Large intestine (tissue), 3 donors: Measurements from ENCODE around the gene EPX. TPM values are rescaled to one million over a fixed set of nuclear protein-coding genes. Genes with fewer than 3 reads are reported as not detected.

ENCODE experiments used
- DNase-seq, 2 donors: peaks; one replicate each; pipeline versions ENCODE4 v3.0.0 to v3.0.0-alpha.2; 2013
- H3K27ac ChIP-seq: one replicate; pipeline ENCODE4 v1.5.1; 2013; ENCODE audit warnings: low read length
- H3K27me3 ChIP-seq: 2 replicates; pipeline ENCODE4 v1.6.1; 2013; ENCODE audit warnings: low read length; ENCODE audit not compliant: control insufficient read depth, insufficient read depth
- H3K36me3 ChIP-seq: 2 replicates; pipeline ENCODE4 v1.6.1; 2013; ENCODE audit warnings: low read length; ENCODE audit not compliant: control insufficient read depth, insufficient read depth
- H3K4me1 ChIP-seq: one replicate; pipeline ENCODE4 v1.6.1; 2013; ENCODE audit warnings: low read length; ENCODE audit not compliant: control insufficient read depth, insufficient read depth
- H3K4me3 ChIP-seq: one replicate; pipeline ENCODE4 v1.5.1; 2013; ENCODE audit warnings: low read length
- H3K9me3 ChIP-seq: one replicate; pipeline ENCODE4 v1.6.1; 2013; ENCODE audit warnings: mild to moderate bottlenecking, low read depth, low read length, moderate library complexity; ENCODE audit not compliant: control insufficient read depth
- WGBS: methylation state at CpG from one replicate; pipeline ENCODE4 v1.1.5; 2013; ENCODE audit warnings: low lambda C conversion rate; ENCODE audit not compliant: insufficient coverage; 5-methylcytosine and 5-hydroxymethylcytosine counted together
- polyA plus RNA-seq: library from polyadenylated mRNA; unstranded; fragments of 120-200 nt; gene quantifications from one replicate; pipeline ENCODE4 v1.2.1, GENCODE V29; 2013

The EPX gene
- polyA plus RNA-seq, 1 donor: 0.24 TPM

DNA sequence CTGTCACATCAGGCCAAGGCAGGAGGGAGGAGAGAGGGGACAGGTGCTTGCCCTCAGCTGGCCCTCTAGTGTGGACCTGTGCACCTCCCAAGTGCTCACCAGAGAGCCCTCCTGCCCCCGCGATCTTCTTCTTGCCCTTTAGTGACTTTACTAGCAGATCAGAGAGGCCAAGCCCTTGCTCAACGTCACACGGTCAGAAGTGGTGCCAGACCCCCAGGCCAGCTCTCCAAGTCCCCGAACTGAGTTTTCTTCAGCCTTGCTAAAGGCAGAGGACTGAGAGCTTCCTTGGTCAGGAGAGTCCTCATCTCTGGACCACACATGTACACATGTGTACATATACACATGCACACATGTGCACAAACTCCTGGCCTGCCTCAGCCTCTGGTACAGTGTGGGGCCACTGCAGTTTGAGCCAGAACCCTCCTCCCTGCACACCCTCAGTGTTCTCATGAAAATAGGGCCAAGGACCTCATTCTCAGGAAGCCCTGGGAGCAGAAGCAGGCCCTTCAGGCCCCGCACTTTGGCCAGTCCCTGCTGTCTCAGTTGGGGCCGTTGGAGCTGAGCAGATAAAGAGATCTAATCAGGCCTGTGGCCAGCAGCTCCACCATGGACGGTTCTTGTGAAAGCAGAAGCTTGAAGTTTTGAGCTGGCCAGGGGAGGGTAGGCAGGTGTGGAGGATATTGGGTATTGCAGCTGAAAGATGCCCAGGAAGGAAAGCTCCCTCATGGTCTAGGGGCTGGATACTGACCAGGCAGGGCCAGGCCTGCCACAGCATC lies 7.4 kb upstream of the EPX start:
- Histone ChIP-seq H3K9me3 (no peaks in the 10 kb centered on the region), H3K27me3 (no peaks in the 10 kb centered on the region), H3K27ac (no peak overlapping the region), H3K4me1 (peaks cover 11% of the 10 kb centered on the region), H3K4me3 (no peak overlapping the region), H3K36me3 (no peaks in the 10 kb centered on the region)
- DNase-seq: no peak
- WGBS: no CpG with 5 or more reads among the region's 8 CpGs

DNA sequence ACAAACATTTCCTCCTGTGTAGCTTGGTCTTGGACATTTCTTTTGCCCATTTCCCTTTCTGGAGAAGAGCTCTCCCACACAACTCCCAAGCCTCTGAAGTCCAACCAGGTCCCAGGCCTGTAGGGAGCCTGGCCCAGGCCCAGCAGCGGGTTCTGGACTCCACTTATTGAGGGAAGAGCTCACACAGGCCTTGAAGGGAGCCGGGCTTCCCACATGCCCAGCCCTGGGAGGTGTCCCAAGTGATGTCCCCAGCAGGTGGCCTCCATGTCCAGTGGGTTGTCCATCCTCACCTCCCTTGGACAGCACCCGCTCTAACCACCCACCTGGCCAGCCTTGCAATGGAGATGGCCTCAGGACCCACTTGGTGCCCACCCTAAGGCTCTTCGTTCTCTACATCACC lies 5.9 kb upstream of the EPX start:
- Histone ChIP-seq H3K27ac (no peak overlapping the region), H3K36me3 (no peaks in the 10 kb centered on the region), H3K9me3 (no peaks in the 10 kb centered on the region), H3K27me3 (peaks cover 5% of the 10 kb centered on the region), H3K4me3 (no peak overlapping the region), H3K4me1 (peaks cover 19% of the 10 kb centered on the region)
- no CpG with 5 or more reads among the region's 4 CpGs for WGBS
- no peak for DNase-seq

DNA sequence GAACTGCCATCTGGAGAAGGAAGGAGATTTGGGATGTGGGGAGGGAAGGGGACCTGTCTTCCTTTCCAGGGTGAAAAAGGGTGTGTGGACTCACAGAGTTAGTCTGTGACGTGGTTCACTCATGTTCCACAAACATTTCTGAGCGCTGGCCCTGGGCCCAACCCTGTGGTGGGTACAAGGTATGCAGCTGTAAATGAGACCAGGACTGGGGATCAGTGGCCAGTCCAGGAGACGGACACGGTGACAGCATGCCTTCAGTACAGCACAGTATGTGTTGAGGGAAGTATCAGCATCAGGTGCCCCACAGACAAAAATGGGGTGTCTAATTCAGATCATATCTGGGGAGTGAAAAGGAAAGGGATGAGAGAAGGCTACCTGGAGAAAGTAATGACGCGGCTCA lies 5.5 kb upstream of the EPX start:
- peaks cover 5% of the 10 kb centered on the region for H3K27me3 ChIP-seq
- WGBS: no CpG with 5 or more reads among the region's 6 CpGs

DNA sequence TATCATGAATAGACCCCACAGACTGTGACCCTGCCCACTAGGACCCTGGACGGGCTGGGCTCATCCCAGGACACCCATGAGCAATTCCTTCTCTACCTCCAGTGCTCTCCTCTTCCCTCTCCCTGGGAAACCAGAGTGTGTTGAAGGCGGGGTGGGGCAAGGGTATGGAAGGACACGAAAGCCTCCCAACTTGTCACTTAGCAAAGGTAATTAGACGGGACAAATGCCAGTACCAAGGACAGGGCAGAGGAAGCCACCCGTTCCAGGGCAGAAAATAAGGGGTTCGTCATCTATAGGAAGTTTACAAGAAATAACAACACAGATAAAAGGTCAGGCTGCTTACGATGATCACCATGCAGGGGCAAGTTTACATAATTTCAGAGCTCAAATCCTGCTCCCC lies 4.9 kb upstream of the EPX start:
- peaks cover 5% of the 10 kb centered on the region for H3K27me3 ChIP-seq
- peaks cover 20% of the 10 kb centered on the region for H3K4me1 ChIP-seq
- no peaks in the 10 kb centered on the region for H3K9me3 ChIP-seq
- H3K27ac ChIP-seq: no peak overlapping the region
- no peak overlapping the region for H3K4me3 ChIP-seq
- no peak for DNase-seq
- H3K36me3 ChIP-seq: no peaks in the 10 kb centered on the region
- WGBS: no CpG with 5 or more reads among the region's 7 CpGs

More for the DNA sequence above, 5.5 kb upstream of the EPX start:
- Histone ChIP-seq H3K36me3 (no peaks in the 10 kb centered on the region), H3K27ac (no peak overlapping the region), H3K4me1 (peaks cover 20% of the 10 kb centered on the region), H3K4me3 (no peak overlapping the region), H3K9me3 (no peaks in the 10 kb centered on the region)
- DNase-seq: no peak

DNA sequence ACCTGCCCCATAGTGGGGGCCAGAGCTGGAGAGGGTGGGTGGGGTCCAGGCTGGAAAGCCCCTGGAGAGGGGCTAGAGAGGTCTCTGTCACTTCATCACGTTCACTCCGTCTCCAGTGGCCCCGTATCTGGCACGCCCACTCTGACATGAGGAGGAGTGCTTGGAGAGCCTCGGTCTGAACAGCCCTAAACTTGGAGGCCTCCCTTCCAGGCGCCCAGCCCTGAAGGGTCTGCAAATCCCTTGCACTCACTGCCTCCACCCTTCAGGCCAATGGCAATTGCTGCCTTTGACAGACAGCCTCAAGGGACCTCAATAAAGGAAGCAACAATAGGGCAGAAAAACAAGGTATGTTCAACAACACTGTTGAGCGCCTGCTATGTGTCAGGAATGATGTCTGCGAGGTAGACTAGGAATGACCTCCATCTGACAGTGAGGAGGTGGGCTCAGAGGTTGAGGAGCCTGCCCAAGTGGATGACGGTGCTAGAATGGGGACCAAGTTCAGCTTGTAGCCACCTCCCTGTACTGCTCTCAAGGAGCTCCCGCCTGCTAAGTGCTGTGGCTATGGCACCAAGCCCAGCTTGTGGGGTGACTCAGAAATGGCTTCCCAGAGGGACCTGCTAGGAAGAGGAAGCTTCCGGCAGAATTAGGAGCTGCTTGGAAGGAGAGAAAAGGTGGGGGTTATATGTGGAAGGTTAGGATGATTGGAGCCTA lies 2.9 kb upstream of the EPX start:
- H3K36me3 ChIP-seq: no peaks in the 10 kb centered on the region
- peaks cover 5% of the 10 kb centered on the region for H3K27me3 ChIP-seq
- WGBS: 80% methylated on average over 1 of the region's 11 CpGs
- H3K4me3 ChIP-seq: no peak overlapping the region
- DNase-seq: no peak
- peaks cover 20% of the 10 kb centered on the region for H3K4me1 ChIP-seq
- H3K9me3 ChIP-seq: no peaks in the 10 kb centered on the region
- no peak overlapping the region for H3K27ac ChIP-seq

DNA sequence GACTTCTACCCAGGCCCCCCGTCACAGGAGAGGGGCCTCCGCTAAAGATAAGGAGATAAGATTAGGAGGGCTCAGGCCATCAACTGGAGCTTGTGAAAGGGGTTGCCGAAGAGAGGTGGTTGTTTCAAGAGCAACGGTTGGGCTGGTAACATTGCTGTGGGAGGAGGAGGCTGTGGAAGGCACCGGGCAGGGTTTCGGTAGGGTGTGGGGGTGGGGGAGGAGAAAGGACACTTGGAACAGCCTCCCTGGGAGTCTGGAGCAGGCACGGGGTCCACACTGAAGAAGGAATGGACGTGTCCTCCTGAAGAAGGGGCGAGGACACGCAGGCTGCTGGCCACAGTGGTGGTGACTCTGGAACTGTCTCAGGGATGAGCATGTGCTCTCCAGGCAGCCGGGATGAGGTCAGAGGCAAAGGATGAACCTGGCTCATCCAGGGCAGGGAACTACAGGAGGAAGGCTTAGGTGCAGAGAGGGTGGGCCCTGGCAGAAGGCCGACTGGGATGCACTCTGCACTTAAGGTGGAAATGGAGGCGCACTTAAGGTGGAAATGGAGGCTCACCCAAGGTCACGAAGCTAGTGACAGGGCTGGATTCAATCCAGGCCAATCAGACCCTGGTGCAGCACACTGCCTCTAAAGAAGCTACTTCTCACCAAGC lies 1.2 kb upstream of the EPX start:
- peaks cover 5% of the 10 kb centered on the region for H3K27me3 ChIP-seq
- peaks cover 16% of the 10 kb centered on the region for H3K4me1 ChIP-seq
- H3K4me3 ChIP-seq: no peak overlapping the region
- H3K9me3 ChIP-seq: no peaks in the 10 kb centered on the region
- H3K27ac ChIP-seq: no peak overlapping the region
- no peaks in the 10 kb centered on the region for H3K36me3 ChIP-seq
- whole genome bisulfite sequencing: no CpG with 5 or more reads among the region's 14 CpGs
- DNase-seq: peak in 1 of 2 donors; percentile 35

DNA sequence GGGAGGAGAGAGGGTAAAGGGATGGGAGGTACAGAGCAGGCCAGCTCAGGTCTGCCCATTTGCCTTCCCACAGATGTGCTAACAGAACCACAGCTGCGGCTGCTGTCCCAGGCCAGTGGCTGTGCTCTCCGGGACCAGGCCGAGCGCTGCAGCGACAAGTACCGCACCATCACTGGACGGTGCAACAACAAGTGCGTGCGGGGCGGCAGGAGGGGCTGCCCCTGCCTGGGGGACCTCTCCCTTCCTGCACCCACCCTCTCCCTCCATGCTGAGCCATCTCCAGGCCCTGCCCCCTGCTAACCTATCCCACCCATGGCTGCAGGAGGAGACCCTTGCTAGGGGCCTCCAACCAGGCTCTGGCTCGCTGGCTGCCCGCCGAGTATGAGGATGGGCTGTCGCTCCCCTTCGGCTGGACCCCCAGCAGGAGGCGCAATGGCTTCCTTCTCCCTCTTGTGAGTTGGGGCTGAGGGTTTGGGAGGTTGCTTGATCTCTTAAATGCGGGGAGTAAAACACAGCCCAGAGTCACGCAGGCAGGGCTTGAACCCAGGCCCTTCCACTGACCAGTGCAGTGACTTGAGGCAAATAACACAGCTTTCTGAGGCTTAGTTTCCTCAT lies 1.2 kb downstream of the EPX start:
- H3K27me3 ChIP-seq: peaks cover 9% of the 10 kb centered on the region
- no peaks in the 10 kb centered on the region for H3K9me3 ChIP-seq
- DNase-seq: no peak
- H3K4me3 ChIP-seq: no peak overlapping the region
- H3K4me1 ChIP-seq: peaks cover 16% of the 10 kb centered on the region
- H3K27ac ChIP-seq: no peak overlapping the region
- no peaks in the 10 kb centered on the region for H3K36me3 ChIP-seq
- no CpG with 5 or more reads among the region's 18 CpGs for WGBS

DNA sequence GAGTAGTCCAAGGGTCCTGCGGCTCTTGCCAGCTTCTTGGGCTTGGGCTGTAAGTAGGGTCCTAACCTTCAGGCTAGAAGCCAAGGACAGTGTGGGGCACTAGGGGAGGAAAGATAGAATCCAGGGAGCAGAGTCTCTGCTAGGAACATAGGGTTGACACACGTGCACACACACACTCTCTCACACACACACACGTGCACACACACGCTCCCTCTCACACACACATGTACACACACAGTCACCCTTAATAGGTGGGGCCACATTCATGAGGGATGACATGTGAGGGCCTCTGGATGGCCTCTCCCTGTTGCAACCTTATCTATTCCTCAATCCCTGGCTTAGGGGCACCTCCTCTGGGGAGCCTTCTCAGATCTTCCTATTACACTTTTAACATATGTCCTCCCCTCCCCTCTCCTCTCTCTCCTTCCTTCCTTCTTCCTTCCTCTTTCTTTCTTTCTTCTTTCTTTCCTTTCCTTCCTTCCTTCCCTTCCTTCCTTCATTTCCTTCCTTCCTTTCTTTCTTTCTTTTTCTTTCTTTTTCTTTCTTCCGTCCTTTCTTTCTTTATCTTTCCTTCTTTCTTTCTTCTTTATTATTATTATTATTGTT lies 3.1 kb downstream of the EPX start:
- DNase-seq: no peak
- no peaks in the 10 kb centered on the region for H3K9me3 ChIP-seq
- H3K27me3 ChIP-seq: peaks cover 9% of the 10 kb centered on the region
- 95% methylated on average over 1 of the region's 5 CpGs for WGBS
- H3K4me3 ChIP-seq: no peak overlapping the region
- no peak overlapping the region for H3K27ac ChIP-seq
- H3K36me3 ChIP-seq: no peaks in the 10 kb centered on the region
- H3K4me1 ChIP-seq: peaks cover 16% of the 10 kb centered on the region

DNA sequence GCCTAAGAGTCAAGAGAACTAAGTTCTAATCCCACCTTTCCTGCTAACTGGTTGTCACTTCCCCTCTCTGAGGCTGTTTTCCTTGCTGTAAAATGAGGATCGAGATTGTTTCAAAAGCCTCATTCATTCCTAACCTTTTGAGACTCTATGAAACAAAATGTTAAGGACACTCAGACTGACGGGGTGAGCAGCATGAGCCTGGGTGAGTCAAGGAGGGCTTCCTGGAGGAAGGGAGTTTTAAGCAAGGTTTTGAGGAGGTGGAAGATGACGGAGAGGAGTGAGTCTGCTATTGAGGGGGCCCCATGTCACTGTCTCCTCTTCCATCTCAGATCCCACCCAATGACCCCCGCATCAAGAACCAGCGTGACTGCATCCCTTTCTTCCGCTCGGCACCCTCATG lies 4.1 kb downstream of the EPX start:
- Histone ChIP-seq H3K9me3 (no peaks in the 10 kb centered on the region), H3K4me1 (peaks cover 8% of the 10 kb centered on the region), H3K4me3 (no peak overlapping the region), H3K27ac (no peak overlapping the region), H3K27me3 (peaks cover 4% of the 10 kb centered on the region), H3K36me3 (no peaks in the 10 kb centered on the region)
- DNase-seq: no peak
- WGBS: no CpG with 5 or more reads among the region's 7 CpGs
